Vagina (tissue), 2 donors: ENCODE data around the gene BDH1. TPM values are rescaled to one million over a fixed set of nuclear protein-coding genes. Genes with fewer than 3 reads are reported as not detected.

ENCODE experiments used
- DNase-seq, 2 donors: peaks; one replicate each; pipeline ENCODE4 v3.0.0-alpha.2; 2017; ENCODE audit errors: extremely low spot score in 2 of 2
- H3K27ac ChIP-seq: fragments of 200-600 bp; sonication (generic); one replicate; pipeline ENCODE4 v1.5.1; 2019
- H3K27me3 ChIP-seq: fragments of 200-600 bp; sonication (generic); one replicate; pipeline ENCODE4 v1.5.1; 2019
- H3K36me3 ChIP-seq, 2 donors: fragments of 200-600 bp; sonication (generic); one replicate each; pipeline ENCODE4 v1.5.1; 2017 to 2019
- H3K4me1 ChIP-seq: fragments of 200-600 bp; sonication (generic); one replicate; pipeline ENCODE4 v1.5.1; 2019
- H3K4me3 ChIP-seq, 2 donors: fragments of 200-600 bp; sonication (generic); 1 replicate in 1 of 2; 2 replicates in 1 of 2; pipeline ENCODE4 v1.5.1; 2016 to 2019
- H3K9me3 ChIP-seq: fragments of 200-600 bp; sonication (generic); one replicate; pipeline ENCODE4 v1.5.1; 2019
- POLR2A ChIP-seq, 2 donors: fragments of 450-650 bp; IDR thresholded peaks; one replicate each; pipeline ENCODE4 v1.6.1; 2017; ENCODE audit warnings: antibody characterized with exemption in 2 of 2, mild to moderate bottlenecking in 2 of 2, moderate library complexity in 2 of 2
- POLR2AphosphoS5 ChIP-seq, 2 donors: sonication (generic); formaldehyde crosslinking; IDR thresholded peaks; one replicate each; pipeline ENCODE4 v1.9.0; 2017; ENCODE audit warnings: antibody characterized with exemption in 2 of 2, mild to moderate bottlenecking in 2 of 2, low read depth in 1 of 2; ENCODE audit not compliant: insufficient read depth in 1 of 2
- intact Hi-C: fragments of 100-400 bp; cut with DNase I; formaldehyde crosslinking; loops from one replicate; pipeline ENCODE4 v1.15.1; 2023
- total RNA-seq: library from RNA; depleted of rRNA; stranded (reverse); fragments of >200 nt; gene quantifications from one replicate; pipeline ENCODE4 v1.2.3, GENCODE V29; 2016
- TF ChIP-seq, protein P1 (sequence below), 3 experiments: fragments of 450-650 bp in 2 of 3; fragments of 200-600 bp in 1 of 3; sonication (generic) in 1 of 3; IDR thresholded peaks; one replicate each; pipeline ENCODE4 v1.5.1; 2017 to 2019; ENCODE audit warnings: antibody characterized with exemption in 3 of 3, mild to moderate bottlenecking in 2 of 3, moderate library complexity in 2 of 3

Gene BDH1
- total RNA-seq, 1 donor from 2014 or later = 30.2 TPM

DNA sequence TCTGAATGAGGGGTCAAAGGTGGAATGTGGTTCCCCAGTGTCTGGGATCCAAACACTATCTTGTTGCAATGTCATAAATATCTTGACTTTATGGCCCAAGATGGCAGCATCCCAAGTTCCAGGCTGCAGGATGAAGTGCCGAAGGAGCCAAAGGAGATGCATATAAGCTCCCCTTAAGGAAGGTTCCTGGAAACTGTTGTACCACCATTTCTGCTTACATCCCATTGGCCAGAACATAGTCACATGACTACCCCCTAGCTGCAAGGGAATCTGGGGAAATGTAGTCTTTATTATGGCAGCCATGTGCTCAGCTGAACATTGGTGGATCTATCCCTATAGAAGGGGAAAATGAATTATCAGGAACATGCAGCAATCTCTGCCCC lies 54.3 kb downstream of the BDH1 start:
- Histone ChIP-seq H3K9me3 (no peaks in the 10 kb centered on the region), H3K4me3 (no peak overlapping the region), H3K4me1 (peaks cover 20% of the 10 kb centered on the region), H3K36me3 (no peaks in the 10 kb centered on the region), H3K27ac (no peak overlapping the region), H3K27me3 (no peaks in the 10 kb centered on the region)
- no peak for DNase-seq
- TF ChIP-seq POLR2A (IDR thresholded peaks at IDR 0.05) = no peak
- TF ChIP-seq, protein P1, sequence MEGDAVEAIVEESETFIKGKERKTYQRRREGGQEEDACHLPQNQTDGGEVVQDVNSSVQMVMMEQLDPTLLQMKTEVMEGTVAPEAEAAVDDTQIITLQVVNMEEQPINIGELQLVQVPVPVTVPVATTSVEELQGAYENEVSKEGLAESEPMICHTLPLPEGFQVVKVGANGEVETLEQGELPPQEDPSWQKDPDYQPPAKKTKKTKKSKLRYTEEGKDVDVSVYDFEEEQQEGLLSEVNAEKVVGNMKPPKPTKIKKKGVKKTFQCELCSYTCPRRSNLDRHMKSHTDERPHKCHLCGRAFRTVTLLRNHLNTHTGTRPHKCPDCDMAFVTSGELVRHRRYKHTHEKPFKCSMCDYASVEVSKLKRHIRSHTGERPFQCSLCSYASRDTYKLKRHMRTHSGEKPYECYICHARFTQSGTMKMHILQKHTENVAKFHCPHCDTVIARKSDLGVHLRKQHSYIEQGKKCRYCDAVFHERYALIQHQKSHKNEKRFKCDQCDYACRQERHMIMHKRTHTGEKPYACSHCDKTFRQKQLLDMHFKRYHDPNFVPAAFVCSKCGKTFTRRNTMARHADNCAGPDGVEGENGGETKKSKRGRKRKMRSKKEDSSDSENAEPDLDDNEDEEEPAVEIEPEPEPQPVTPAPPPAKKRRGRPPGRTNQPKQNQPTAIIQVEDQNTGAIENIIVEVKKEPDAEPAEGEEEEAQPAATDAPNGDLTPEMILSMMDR (IDR thresholded peaks at IDR 0.05) = no peak
- no peak for TF ChIP-seq POLR2AphosphoS5 (IDR thresholded peaks at IDR 0.05; ENCODE audit: insufficient read depth in 1 of 2, low read depth in 1 of 2)
- intact Hi-C loops = no loop called here

DNA sequence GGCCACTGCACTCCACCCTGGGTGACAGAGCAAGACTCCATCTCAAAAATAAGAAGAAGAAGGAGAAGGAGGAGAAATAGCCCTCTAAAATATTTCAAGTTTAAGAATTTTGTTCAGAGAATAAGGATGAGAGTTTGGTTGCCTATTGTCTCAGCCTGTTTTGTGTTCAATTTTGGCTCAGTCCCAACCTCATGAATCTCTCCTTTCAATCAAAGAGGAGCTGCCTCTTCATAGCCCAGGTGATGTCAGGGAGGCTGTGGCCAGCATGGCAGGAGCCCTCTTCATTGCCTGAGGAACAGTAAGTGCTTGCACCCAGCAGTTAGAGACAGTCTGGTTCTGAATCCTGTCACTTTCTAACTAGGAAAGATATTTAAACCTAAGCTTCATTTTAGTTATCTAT lies 55.0 kb downstream of the BDH1 start:
- H3K36me3 ChIP-seq = no peaks in the 10 kb centered on the region
- DNase-seq = no peak
- no peaks in the 10 kb centered on the region for H3K27me3 ChIP-seq
- H3K9me3 ChIP-seq = no peaks in the 10 kb centered on the region
- intact Hi-C loops = no loop called here
- H3K4me1 ChIP-seq = peaks cover 27% of the 10 kb centered on the region
- no peak overlapping the region for H3K27ac ChIP-seq
- no peak overlapping the region for H3K4me3 ChIP-seq
- TF ChIP-seq, protein P1 (IDR thresholded peaks at IDR 0.05) = no peak
- TF ChIP-seq POLR2AphosphoS5 (IDR thresholded peaks at IDR 0.05; ENCODE audit: insufficient read depth in 1 of 2, low read depth in 1 of 2) = no peak
- TF ChIP-seq POLR2A (IDR thresholded peaks at IDR 0.05) = no peak

- Histone ChIP-seq H3K27ac (no peak overlapping the region), H3K4me1 (peaks cover 32% of the 10 kb centered on the region)
- intact Hi-C loops = no loop called here
Observed at GRCh38 chr3:197499427-197499826, 56.3 kb downstream of the BDH1 start.

GRCh38 chr3:197498499-197499241 lies 57.1 kb downstream of the BDH1 start:
- Histone ChIP-seq H3K4me3 (no peak overlapping the region), H3K27me3 (no peaks in the 10 kb centered on the region), H3K9me3 (no peaks in the 10 kb centered on the region), H3K36me3 (no peaks in the 10 kb centered on the region), H3K27ac (no peak overlapping the region), H3K4me1 (peaks cover 27% of the 10 kb centered on the region)
- TF ChIP-seq, protein P1 (IDR thresholded peaks at IDR 0.05) = no peak
- TF ChIP-seq POLR2AphosphoS5 (IDR thresholded peaks at IDR 0.05; ENCODE audit: insufficient read depth in 1 of 2, low read depth in 1 of 2) (no peak), POLR2A (IDR thresholded peaks at IDR 0.05) (no peak)
- no peak for DNase-seq
- intact Hi-C loops = no loop called here

More at GRCh38 chr3:197499427-197499826, 56.3 kb downstream of the BDH1 start:
- Histone ChIP-seq H3K9me3 (no peaks in the 10 kb centered on the region), H3K4me3 (no peak overlapping the region), H3K36me3 (no peaks in the 10 kb centered on the region), H3K27me3 (no peaks in the 10 kb centered on the region)
- TF ChIP-seq, protein P1 (IDR thresholded peaks at IDR 0.05) = no peak
- TF ChIP-seq POLR2AphosphoS5 (IDR thresholded peaks at IDR 0.05; ENCODE audit: insufficient read depth in 1 of 2, low read depth in 1 of 2) = peak in 1 of 2 donors; percentile 43
- DNase-seq = no peak

- no peaks in the 10 kb centered on the region for H3K36me3 ChIP-seq
- no peak for TF ChIP-seq POLR2AphosphoS5 (IDR thresholded peaks at IDR 0.05; ENCODE audit: insufficient read depth in 1 of 2, low read depth in 1 of 2)
- TF ChIP-seq, protein P1 (IDR thresholded peaks at IDR 0.05) = no peak
- TF ChIP-seq POLR2A (IDR thresholded peaks at IDR 0.05) = no peak
- H3K27ac ChIP-seq = peak overlapping the region; percentile 59
- H3K9me3 ChIP-seq = no peaks in the 10 kb centered on the region
- no peaks in the 10 kb centered on the region for H3K27me3 ChIP-seq
- H3K4me3 ChIP-seq = no peak overlapping the region
- no peak for DNase-seq
- intact Hi-C loops = no loop called here
- peaks cover 21% of the 10 kb centered on the region for H3K4me1 ChIP-seq
Observed at GRCh38 chr3:197496746-197497125, 59.0 kb downstream of the BDH1 start.
